Naive B cell (primary cell): Measurements from ENCODE around the gene PCBP3. TPM values are rescaled to one million over a fixed set of nuclear protein-coding genes. Genes with fewer than 3 reads are reported as not detected.

Experiments used
- ATAC-seq, 2 donors: fragments of 150-1000 bp; cut with Tn5 transposase; 2 replicates each; pipeline ENCODE4 v1.10.0; 2021; ENCODE audit warnings: low read depth in 2 of 2, mild to moderate bottlenecking in 2 of 2, moderate library complexity in 2 of 2
- DNase-seq: peaks from one replicate; pipeline ENCODE4 v3.0.0; 2022
- H3K27ac Mint-ChIP-seq, 6 donors: one replicate each; pipeline ENCODE4 v1.8.0; 2020 to 2022; ENCODE audit warnings: mild to moderate bottlenecking in 6 of 6, mixed read lengths in 6 of 6, moderate library complexity in 5 of 6, inconsistent platforms in 2 of 6
- H3K27me3 Mint-ChIP-seq, 3 donors: one replicate each; pipeline ENCODE4 v1.8.0; 2021 to 2022; ENCODE audit warnings: mixed read lengths in 3 of 3, mild to moderate bottlenecking in 1 of 3
- H3K36me3 Mint-ChIP-seq, 2 donors: one replicate each; pipeline ENCODE4 v1.8.0; 2020 to 2022; ENCODE audit warnings: mixed read lengths in 2 of 2, inconsistent platforms in 1 of 2, mild to moderate bottlenecking in 1 of 2
- H3K4me1 Mint-ChIP-seq, 3 donors: one replicate each; pipeline ENCODE4 v1.8.0; 2020 to 2022; ENCODE audit warnings: mixed read lengths in 3 of 3, inconsistent platforms in 1 of 3, mild to moderate bottlenecking in 1 of 3, moderate library complexity in 1 of 3
- H3K4me3 Mint-ChIP-seq, 8 donors: one replicate each; pipeline ENCODE4 v1.8.0; 2020 to 2022; ENCODE audit warnings: mild to moderate bottlenecking in 8 of 8, mixed read lengths in 8 of 8, moderate library complexity in 8 of 8, inconsistent platforms in 2 of 8
- H3K9me3 Mint-ChIP-seq, 7 donors: one replicate each; pipeline ENCODE4 v1.8.0; 2020 to 2022; ENCODE audit warnings: mixed read lengths in 7 of 7, mild to moderate bottlenecking in 5 of 7, inconsistent platforms in 2 of 7, moderate library complexity in 1 of 7
- polyA plus RNA-seq, 6 donors: library from polyadenylated mRNA; unstranded; fragments of 300-500 nt; fragmentation: Illumina TruSeq; gene quantifications; one replicate each; pipeline ENCODE4 v1.2.3, GENCODE V29; 2021; ENCODE audit warnings: low read depth in 6 of 6

PCBP3 gene
- polyA plus RNA-seq, 6 donors from 2014 or later = 0.60 to 1.5 (median 0.93) TPM; not detected in 2

- no peaks in the 10 kb centered on the region for H3K27me3 Mint-ChIP-seq
- no peak for DNase-seq
- H3K4me1 Mint-ChIP-seq = peaks cover 0 to 4% (median 4%) of the 10 kb centered on the region in 3 donors
- H3K36me3 Mint-ChIP-seq = no peaks in the 10 kb centered on the region
- no peak overlapping the region for H3K27ac Mint-ChIP-seq
- ATAC-seq = no peak
- peaks cover under 1 to 6% (median 3%) of the 10 kb centered on the region in 7 donors for H3K9me3 Mint-ChIP-seq
- no peak overlapping the region for H3K4me3 Mint-ChIP-seq
Measured at GRCh38 chr21:45835301-45836267, 192.1 kb downstream of the PCBP3 start.

GRCh38 chr21:45836268-45836655 lies 192.7 kb downstream of the PCBP3 start:
- Mint-ChIP-seq H3K36me3 (peaks cover 4 to 6% of the 10 kb centered on the region in 2 donors), H3K27me3 (peaks cover 0 to 5% (median 2%) of the 10 kb centered on the region in 3 donors), H3K27ac (peak overlapping the region in 1 of 6 donors; percentile 44), H3K4me3 (no peak overlapping the region), H3K4me1 (peaks cover 0 to 4% (median 2%) of the 10 kb centered on the region in 3 donors), H3K9me3 (peaks cover 5 to 10% (median 8%) of the 10 kb centered on the region in 7 donors)
- ATAC-seq = no peak
- DNase-seq = no peak

- ATAC-seq (no peak), DNase-seq (no peak)
- H3K36me3 Mint-ChIP-seq = peaks cover 11 to 12% of the 10 kb centered on the region in 2 donors
- H3K27ac Mint-ChIP-seq = no peak overlapping the region
- H3K4me1 Mint-ChIP-seq = peaks cover 0 to 4% (median 0%) of the 10 kb centered on the region in 3 donors
- peaks cover 9 to 16% (median 14%) of the 10 kb centered on the region in 7 donors for H3K9me3 Mint-ChIP-seq
- no peak overlapping the region for H3K4me3 Mint-ChIP-seq
- peaks cover 0 to 9% (median 7%) of the 10 kb centered on the region in 3 donors for H3K27me3 Mint-ChIP-seq
Measured at GRCh38 chr21:45836694-45837670, 193.5 kb downstream of the PCBP3 start.

- DNase-seq = no peak
- Mint-ChIP-seq H3K27ac (peak overlapping the region in 1 of 6 donors; percentile 87), H3K9me3 (peaks cover 6 to 21% (median 15%) of the 10 kb centered on the region in 7 donors), H3K4me3 (no peak overlapping the region), H3K27me3 (peaks cover 0 to 17% (median 9%) of the 10 kb centered on the region in 3 donors), H3K36me3 (peaks cover 12% of the 10 kb centered on the region in 2 donors), H3K4me1 (no peaks in the 10 kb centered on the region)
- no peak for ATAC-seq
Measured at GRCh38 chr21:45837936-45838335, 194.4 kb downstream of the PCBP3 start.

- H3K4me3 Mint-ChIP-seq = no peak overlapping the region
- no peak for ATAC-seq
- H3K36me3 Mint-ChIP-seq = peaks cover 12% of the 10 kb centered on the region in 2 donors
- peaks cover 0 to 19% (median 9%) of the 10 kb centered on the region in 3 donors for H3K27me3 Mint-ChIP-seq
- H3K9me3 Mint-ChIP-seq = peaks cover 6 to 21% (median 15%) of the 10 kb centered on the region in 7 donors
- H3K27ac Mint-ChIP-seq = no peak overlapping the region
- no peak for DNase-seq
- no peaks in the 10 kb centered on the region for H3K4me1 Mint-ChIP-seq
Measured at GRCh38 chr21:45838634-45839033, 195.1 kb downstream of the PCBP3 start.

- Mint-ChIP-seq H3K36me3 (peaks cover 12% of the 10 kb centered on the region in 2 donors), H3K9me3 (peaks cover 6 to 21% (median 15%) of the 10 kb centered on the region in 7 donors), H3K4me3 (no peak overlapping the region), H3K27me3 (peaks cover 0 to 19% (median 9%) of the 10 kb centered on the region in 3 donors), H3K27ac (no peak overlapping the region), H3K4me1 (no peaks in the 10 kb centered on the region)
- ATAC-seq (no peak), DNase-seq (no peak)
Measured at GRCh38 chr21:45839274-45839673, 195.7 kb downstream of the PCBP3 start.

- Mint-ChIP-seq H3K27me3 (peaks cover 0 to 19% (median 9%) of the 10 kb centered on the region in 3 donors), H3K9me3 (peaks cover 6 to 21% (median 15%) of the 10 kb centered on the region in 7 donors), H3K4me1 (no peaks in the 10 kb centered on the region), H3K27ac (no peak overlapping the region), H3K36me3 (peaks cover 12% of the 10 kb centered on the region in 2 donors), H3K4me3 (no peak overlapping the region)
- DNase-seq (no peak), ATAC-seq (no peak)
Measured at GRCh38 chr21:45841033-45841432, 197.5 kb downstream of the PCBP3 start.

- no peak overlapping the region for H3K27ac Mint-ChIP-seq
- peaks cover 6 to 21% (median 15%) of the 10 kb centered on the region in 7 donors for H3K9me3 Mint-ChIP-seq
- no peak overlapping the region for H3K4me3 Mint-ChIP-seq
- DNase-seq = no peak
- H3K27me3 Mint-ChIP-seq = peaks cover 4 to 28% (median 19%) of the 10 kb centered on the region in 3 donors
- H3K36me3 Mint-ChIP-seq = peaks cover 12% of the 10 kb centered on the region in 2 donors
- no peaks in the 10 kb centered on the region for H3K4me1 Mint-ChIP-seq
- no peak for ATAC-seq
Measured at GRCh38 chr21:45843426-45843825, 199.9 kb downstream of the PCBP3 start.

GRCh38 chr21:45844181-45844580 lies 200.7 kb downstream of the PCBP3 start:
- Mint-ChIP-seq H3K27ac (no peak overlapping the region), H3K9me3 (peaks cover 6 to 21% (median 15%) of the 10 kb centered on the region in 7 donors), H3K4me3 (no peak overlapping the region), H3K36me3 (peaks cover 12% of the 10 kb centered on the region in 2 donors), H3K4me1 (no peaks in the 10 kb centered on the region), H3K27me3 (peaks cover 4 to 28% (median 19%) of the 10 kb centered on the region in 3 donors)
- DNase-seq (no peak), ATAC-seq (no peak)

- Mint-ChIP-seq H3K27me3 (peaks cover 10 to 36% (median 26%) of the 10 kb centered on the region in 3 donors), H3K27ac (peak overlapping the region in 1 of 6 donors; percentile 2), H3K4me1 (no peaks in the 10 kb centered on the region), H3K36me3 (peaks cover 12% of the 10 kb centered on the region in 2 donors), H3K9me3 (peaks cover 6 to 21% (median 15%) of the 10 kb centered on the region in 7 donors), H3K4me3 (no peak overlapping the region)
- ATAC-seq (no peak), DNase-seq (no peak)
Measured at GRCh38 chr21:45845063-45845769, 201.7 kb downstream of the PCBP3 start.

- Mint-ChIP-seq H3K27me3 (peaks cover 11 to 41% (median 30%) of the 10 kb centered on the region in 3 donors), H3K36me3 (peaks cover 11 to 12% of the 10 kb centered on the region in 2 donors), H3K4me3 (no peak overlapping the region), H3K9me3 (peaks cover 6 to 18% (median 13%) of the 10 kb centered on the region in 7 donors), H3K27ac (peak overlapping the region in 1 of 6 donors; percentile 2), H3K4me1 (no peaks in the 10 kb centered on the region)
- DNase-seq (no peak), ATAC-seq (no peak)
Measured at GRCh38 chr21:45845770-45846090, 202.2 kb downstream of the PCBP3 start.

- Mint-ChIP-seq H3K9me3 (peaks cover 0 to 9% (median 6%) of the 10 kb centered on the region in 7 donors), H3K4me1 (no peaks in the 10 kb centered on the region), H3K4me3 (no peak overlapping the region), H3K27ac (peak overlapping the region in 1 of 6 donors; percentile 2), H3K36me3 (peaks cover 3 to 5% of the 10 kb centered on the region in 2 donors), H3K27me3 (peaks cover 11 to 38% (median 34%) of the 10 kb centered on the region in 3 donors)
- ATAC-seq = no peak
- no peak for DNase-seq
Measured at GRCh38 chr21:45846373-45847160, 203.0 kb downstream of the PCBP3 start.
